Middle frontal gyrus (tissue), 1 donor: ENCODE measurements around the gene OR8B8.
"Not testable (repeated sequence)": the region's sequence is repeated elsewhere in the genome, so short reads cannot be mapped to it uniquely, and the experiment has no call there.

Experiments
- DNase-seq: peaks from one replicate; pipeline ENCODE4 v3.0.0-alpha.2; 2015; ENCODE audit warnings: low spot score; ENCODE audit errors: extremely low spot score

The OR8B8 gene

GRCh38 chr11:124445646-124446150 lies at the start of gene OR8B8:
Gene OR8B8, minus strand, starts transcription at chr11:124445696. Its CDS starts 4,611 bp downstream, at chr11:124441085.
- DNase-seq: no peak

GRCh38 chr11:124493016-124493655 lies 47.6 kb upstream of the OR8B8 start:
- DNase-seq: no peak

- no peak for DNase-seq
Measured at GRCh38 chr11:124483422-124483821, 37.9 kb upstream of the OR8B8 start.

GRCh38 chr11:124482362-124483147 lies 37.1 kb upstream of the OR8B8 start:
- DNase-seq: no peak

GRCh38 chr11:124481365-124482323 lies 36.1 kb upstream of the OR8B8 start:
- no peak for DNase-seq

- DNase-seq: no peak
Measured at GRCh38 chr11:124479561-124479960, 34.1 kb upstream of the OR8B8 start.

- DNase-seq: no peak
Measured at GRCh38 chr11:124475265-124475664, 29.8 kb upstream of the OR8B8 start.

GRCh38 chr11:124474779-124475178 lies 29.3 kb upstream of the OR8B8 start:
- no peak for DNase-seq

- no peak for DNase-seq
Measured at GRCh38 chr11:124474079-124474478, 28.6 kb upstream of the OR8B8 start.

- DNase-seq: no peak
Measured at GRCh38 chr11:124473476-124473875, 28.0 kb upstream of the OR8B8 start.

GRCh38 chr11:124470561-124471227 lies 25.2 kb upstream of the OR8B8 start:
- peak; percentile 46 for DNase-seq

GRCh38 chr11:124467381-124467927 lies 22.0 kb upstream of the OR8B8 start:
- no peak for DNase-seq

- DNase-seq: no peak
Measured at GRCh38 chr11:124465368-124465767, 19.9 kb upstream of the OR8B8 start.

GRCh38 chr11:124463990-124464389 lies 18.5 kb upstream of the OR8B8 start:
- no peak for DNase-seq

- no peak for DNase-seq
Measured at GRCh38 chr11:124463324-124463723, 17.8 kb upstream of the OR8B8 start.

GRCh38 chr11:124460459-124460858 lies 15.0 kb upstream of the OR8B8 start:
- DNase-seq: no peak

GRCh38 chr11:124459379-124459778 lies 13.9 kb upstream of the OR8B8 start:
- DNase-seq: not testable (repeated sequence)

- DNase-seq: no peak
Measured at GRCh38 chr11:124454552-124454951, 9.1 kb upstream of the OR8B8 start.

GRCh38 chr11:124446916-124447315 lies 1.4 kb upstream of the OR8B8 start:
- no peak for DNase-seq

GRCh38 chr11:124442847-124443246 lies 2.6 kb downstream of the OR8B8 start:
- no peak for DNase-seq

GRCh38 chr11:124442442-124442841 lies 3.1 kb downstream of the OR8B8 start:
- DNase-seq: no peak
